CD1c-positive myeloid dendritic cell (primary cell): ENCODE measurements around the gene STX12.
A peak's percentile ranks its signal among the peaks of the same experiment; 100 is the strongest.
"Not testable (repeated sequence)": the region's sequence is repeated elsewhere in the genome, so short reads cannot be mapped to it uniquely, and the experiment has no call there.

Experiments used
- DNase-seq: peaks from one replicate; pipeline ENCODE4 v3.0.0-alpha.2; 2016; ENCODE audit errors: extremely low spot score

STX12 gene

DNA sequence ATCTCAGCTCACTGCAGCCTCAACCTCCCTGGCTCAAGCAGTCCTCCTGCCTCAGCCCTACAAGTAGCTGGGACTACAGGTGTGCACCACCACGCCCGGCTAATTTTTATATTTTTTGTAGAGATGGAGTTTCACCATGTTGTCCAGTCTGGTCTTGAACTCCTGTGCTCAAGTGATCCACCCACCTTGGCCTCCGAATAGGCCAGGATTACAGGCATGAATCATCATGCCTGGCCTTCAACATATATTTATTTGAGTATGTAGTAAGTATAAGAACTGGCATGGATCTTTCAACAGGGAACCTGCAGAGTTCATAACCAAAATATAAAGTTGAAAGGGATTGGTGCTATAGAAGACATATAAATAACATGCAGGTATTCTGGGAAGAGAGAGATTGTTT is 2.3 kb downstream of the STX12 start:
- DNase-seq: not testable (repeated sequence)

DNA sequence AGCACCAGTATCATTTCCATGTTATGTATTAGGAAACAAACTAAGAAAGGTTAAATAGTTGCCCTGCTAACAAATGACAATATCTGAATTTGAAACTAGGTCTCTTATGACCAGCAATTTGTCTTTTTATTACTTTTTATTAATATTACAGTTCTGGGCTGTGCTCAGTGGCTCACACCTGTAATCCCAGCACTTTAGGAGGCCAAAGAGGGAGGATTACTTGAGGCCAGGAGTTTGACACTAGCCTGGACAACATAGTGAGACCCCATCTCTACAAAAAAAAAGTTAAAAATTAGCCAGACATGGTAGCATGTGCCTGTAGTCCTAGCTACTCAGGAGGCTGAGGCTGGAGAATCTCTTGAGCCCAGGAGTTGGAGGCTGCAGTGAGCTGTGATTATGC is 3.3 kb downstream of the STX12 start:
- not testable (repeated sequence) for DNase-seq

DNA sequence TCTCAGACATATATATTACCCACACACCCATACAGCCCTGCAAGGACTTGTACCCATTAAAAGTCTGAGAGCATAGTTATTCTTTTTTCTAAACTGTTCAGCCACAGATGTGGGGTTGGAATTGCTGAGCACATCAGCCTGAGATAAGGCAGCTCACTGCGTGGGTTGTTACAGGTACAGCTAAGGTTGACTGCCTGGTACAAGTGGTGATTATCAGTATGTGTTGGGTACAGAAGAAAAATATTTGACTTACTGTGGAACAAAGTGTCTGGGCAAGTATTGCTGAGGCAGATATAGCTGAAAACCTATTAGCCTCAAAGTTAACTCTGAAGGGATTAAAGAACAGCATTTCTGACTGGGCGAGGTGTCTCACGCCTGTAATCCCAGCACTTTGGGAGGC is 5.0 kb downstream of the STX12 start:
- no peak for DNase-seq

DNA sequence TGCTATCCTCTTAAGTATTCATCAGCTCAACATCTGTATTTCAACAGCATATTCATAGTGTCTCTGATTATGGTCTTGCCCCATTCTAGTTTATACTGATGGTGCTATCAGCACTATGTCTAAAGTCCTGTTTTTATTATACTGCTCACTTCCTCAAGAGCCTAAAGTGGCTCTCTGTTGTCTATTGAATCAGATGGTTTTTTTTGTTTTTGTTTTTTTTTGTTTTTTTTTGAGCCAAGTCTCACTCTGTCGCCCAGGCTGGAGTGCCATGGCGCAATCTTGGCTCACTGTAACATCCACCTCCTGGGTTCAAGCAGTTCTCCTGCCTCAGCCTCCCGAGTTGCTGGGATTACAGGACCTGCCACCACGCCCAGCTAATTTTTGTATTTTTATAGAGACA is 6.1 kb downstream of the STX12 start:
- DNase-seq: peak; percentile 47

DNA sequence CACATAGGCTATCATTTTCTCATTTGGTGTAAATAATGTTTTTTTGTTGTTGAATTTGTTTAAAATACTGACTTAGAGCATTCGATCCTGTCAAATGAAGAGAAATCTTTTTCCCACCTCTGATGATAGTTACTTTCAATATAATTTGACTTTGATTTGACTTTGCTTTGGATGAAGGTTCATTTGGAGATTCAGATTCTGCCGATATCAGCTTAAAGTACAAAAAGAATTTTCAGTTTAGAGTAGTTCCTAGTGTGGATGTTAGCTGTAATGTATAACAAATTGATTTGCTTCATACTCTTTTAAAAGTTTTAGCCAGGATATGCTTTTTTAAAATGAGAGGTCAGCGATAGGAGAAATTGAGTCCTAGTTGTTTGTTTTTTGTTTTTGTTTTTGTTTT is 9.9 kb downstream of the STX12 start:
- no peak for DNase-seq

DNA sequence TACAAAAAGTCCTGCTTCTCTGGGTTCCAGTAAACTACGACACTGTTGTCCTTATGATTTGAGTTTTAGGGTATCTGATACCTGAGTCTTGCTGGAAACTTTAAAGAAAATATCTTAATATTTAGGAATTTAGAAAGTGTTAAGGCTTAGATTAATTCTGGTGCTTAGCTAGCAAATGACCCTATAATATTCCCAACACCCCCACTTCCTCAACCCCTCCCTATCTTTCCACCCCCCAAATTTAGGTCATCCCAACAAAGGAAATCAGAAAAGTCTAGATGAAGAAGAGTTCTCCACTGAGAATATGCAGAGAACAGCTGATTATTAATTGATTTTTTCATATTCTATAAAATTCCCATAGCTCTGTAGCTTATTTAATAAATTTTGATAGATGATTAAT is 11.7 kb downstream of the STX12 start:
- no peak for DNase-seq

DNA sequence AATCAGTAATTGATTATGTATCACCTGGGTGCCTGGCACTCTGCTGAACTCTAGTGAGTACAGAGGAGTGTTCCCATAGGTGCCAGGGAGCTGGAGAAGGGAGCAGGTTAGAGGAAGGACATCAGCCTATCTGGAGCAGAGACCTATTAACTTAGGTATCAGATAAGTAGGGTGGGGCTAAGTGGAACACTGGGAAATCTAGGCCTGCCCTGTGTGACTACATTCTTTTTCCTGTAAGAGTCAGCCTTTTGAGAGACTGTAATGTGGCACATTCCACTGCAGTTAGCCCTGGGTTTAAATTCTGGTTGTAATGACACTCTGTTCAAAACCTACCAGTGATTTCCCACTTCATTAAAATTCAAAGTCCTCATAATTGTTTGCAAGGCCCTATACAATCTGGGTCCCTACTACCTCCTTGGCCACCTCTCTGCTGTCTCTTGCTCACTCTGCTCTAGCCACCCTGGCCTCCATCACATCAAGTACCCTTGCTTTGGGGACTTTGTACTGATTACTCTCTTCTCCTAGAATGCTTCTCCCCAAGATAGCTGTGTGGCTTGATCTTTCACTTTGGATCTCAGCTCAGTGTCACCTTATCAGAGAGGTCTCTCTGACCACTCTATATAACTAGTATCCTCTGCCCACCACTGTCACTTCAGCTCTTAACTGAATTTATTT is 12.9 kb downstream of the STX12 start:
- no peak for DNase-seq

DNA sequence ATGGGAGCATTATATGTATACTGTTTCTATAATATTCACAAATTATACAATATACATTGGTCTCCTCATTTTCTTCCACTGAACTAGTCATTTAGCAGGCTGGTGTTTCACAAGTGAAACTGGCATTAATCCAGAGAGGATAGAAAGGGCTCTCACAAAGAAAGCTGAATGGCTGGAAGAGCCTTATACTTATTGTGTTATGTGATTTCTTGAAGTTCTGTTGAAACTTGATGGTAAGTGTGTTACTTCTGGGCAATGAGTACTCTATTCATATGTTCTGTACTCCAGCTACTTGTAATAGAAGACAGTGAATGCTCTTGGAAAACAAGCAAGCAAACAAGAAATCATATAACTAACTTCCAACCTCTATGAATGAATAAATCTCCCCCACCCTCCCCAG is 14.9 kb downstream of the STX12 start:
- DNase-seq: peak; percentile 16

DNA sequence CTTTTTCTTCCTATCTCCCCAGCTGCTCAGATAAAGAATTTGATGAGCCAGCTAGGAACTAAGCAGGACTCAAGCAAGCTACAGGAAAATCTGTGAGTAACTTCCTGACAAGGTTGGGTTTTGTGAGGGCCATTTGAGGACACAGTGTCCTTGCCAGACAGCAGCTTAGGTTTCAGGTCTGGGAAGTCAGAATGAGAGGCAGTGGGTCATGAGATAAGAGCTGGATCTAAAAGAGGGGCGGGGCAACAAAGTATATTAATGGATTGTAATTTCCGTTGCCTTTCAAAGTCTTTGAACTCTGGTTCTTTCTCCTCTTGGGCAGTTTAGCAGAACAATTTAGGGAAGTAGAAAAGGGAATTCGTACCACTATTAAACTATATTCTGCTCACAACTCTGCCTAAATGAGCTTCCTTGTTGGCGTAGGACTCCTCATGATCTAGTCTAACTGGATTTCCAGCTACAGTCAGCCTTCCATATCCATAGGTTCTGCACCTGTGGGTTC is 16.6 kb downstream of the STX12 start:
- peak; percentile 76 for DNase-seq

DNA sequence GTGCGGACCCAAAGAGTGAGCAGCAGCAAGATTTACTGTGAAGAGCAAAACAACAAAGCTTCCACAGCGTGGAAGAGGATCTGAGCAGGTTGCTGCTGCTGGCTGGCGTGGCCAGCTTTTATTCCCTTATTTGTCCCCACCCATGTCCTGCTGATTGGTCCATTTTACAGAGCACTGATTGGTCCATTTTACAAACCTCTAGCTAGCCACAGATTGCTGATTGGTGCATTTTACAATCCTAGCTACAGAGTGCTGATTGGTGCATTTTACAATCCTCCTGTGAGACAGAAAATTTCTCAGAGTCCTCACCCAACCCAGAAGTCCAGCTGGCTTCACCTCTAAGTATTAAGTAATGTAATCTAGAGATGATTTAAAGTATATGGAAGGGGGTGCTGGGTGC is 17.3 kb downstream of the STX12 start:
- not testable (repeated sequence) for DNase-seq

DNA sequence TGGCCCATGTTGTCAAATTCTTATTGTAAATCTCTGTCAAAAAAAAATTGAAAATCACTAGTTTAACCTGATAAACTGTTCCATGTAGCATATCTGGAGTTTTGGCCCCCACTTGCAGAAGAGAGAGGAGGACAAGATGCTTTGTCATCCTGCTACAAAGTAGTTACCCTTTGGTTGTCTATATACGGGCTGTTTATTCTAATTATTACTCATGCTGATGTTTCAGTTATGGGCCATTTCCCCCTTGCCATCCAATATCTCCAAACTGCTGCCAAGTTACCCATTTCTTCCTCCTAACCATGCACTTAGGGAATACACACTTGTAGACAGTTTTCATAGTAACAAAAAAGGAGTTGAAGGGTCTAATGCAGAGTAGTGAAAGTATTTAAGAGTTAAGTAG is 22.6 kb downstream of the STX12 start:
- DNase-seq: no peak

DNA sequence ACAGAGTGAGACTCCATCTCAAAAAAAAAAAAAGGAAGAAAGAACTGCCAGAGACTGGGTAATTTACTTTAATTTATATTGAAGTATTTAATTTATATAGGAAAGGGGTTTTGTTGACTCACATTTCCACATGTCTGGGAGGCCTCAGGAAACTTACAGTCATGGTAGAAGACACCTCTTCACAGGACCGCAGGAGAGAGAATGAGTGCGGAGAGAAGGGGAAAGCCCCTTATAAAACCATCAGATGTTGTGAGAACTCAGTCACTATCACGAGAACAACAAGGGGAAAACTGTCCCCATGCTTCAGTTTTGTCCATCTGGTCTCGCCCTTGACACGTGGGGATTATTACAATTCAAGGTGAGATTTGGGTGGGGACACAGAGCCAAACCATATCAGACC is 31.8 kb downstream of the STX12 start:
- no peak for DNase-seq

DNA sequence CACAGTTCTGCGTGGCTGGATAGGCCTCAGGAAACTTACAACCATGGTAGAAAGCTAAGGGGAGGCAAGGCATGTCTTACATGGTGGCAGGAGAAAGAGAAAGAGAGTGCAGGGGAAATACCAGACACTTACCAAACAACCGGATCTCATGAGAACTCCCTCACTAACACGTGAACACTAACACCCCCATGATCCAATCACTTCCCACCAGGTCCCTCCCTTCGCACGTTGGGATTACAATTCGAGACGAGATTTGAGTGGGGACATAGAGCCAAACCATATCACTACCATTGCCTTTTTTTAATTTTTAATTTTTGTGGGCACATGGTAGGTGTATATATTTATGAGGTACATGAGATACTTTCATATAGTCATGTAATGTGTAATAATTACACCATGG is 33.7 kb downstream of the STX12 start:
- no peak for DNase-seq

DNA sequence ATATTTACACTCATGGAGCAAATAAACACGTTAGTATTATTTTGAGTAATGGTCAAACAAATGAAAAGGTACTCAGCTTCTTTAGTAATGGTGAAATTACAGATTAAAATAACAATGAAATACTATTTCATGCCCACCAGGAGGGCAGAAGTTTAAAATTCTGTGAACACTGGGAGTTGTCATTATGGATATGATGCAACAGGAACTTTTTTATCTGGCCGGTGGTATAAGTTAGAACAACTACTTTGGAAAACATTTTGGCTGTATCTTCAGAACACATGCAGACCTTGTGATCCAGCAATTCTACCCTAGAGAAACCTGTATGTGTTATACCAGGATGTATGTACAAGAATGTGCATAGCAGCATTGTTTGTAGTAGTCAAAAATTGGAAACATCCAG is 34.4 kb downstream of the STX12 start:
- no peak for DNase-seq

DNA sequence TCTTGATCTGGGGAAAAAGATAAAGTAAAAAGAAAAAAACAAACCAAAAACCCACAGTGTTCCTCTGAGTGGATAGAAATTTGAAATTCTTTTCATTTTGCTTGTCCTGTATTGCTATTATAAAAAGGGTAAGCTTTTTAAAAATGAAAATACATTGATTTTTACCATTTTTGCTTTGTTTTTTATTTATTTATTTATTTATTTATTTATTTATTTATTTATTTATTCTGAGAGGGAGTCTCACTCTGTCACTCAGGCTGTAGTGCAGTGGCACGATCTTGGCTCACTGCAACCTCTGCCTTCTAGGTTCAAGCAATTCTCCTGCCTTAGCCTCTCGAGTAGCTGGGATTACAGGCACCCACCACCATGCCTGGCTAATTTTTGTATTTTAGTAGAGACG is 35.1 kb downstream of the STX12 start:
- not testable (repeated sequence) for DNase-seq

DNA sequence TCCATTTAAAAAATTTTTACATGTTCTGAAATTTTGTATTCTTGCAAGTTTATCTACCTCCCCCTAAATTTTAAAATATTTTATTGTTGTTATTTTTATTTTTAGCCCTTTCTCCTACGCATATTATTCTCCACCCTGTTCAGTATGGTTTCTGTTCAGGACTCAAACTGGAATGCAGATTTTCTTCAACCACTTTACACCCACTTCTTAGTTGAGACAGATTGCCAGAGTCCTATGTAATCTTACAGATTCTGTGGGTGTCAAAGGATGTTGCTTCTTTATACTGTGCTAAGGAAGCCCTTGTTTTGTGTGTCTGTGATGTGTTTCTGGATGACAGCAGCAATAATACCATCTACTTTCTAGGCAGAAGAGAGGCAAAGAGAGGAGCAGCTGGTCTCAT is 36.9 kb downstream of the STX12 start:
- DNase-seq: no peak

DNA sequence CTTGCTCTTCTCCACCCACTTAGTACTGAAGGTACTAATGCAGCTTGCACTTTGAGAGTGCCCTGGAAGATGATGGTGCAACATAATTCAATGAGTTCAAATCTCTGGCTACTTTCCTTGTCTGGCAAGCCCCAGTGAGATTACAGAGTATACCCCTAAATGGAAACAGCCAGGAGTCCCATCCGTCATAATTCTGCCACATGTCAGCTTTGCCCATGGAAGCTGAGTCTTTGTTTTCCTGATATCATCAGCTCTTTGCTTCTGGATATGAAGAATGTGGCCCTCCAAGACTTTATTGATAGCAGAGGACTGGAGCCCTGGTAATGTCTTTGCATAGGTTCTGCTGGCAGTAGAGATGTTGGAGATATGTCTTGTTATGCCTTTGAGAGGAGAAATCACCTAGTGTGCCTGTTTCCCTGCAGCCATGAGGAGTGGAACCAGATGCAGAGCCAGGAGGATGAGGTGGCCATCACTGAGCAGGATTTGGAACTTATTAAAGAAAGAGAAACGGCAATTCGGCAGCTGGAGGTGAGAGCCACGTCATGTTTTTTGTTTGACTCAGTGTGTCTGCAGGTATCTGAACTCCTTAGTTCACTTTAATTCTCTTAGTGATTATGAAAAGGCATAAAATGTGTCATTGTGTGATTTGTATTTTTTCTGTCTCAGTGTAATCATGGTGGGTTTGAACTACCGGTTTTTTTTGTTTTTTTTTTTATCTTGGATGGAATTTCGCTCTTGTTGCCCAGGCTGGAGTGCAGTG is 38.9 kb downstream of the STX12 start:
- DNase-seq: no peak

DNA sequence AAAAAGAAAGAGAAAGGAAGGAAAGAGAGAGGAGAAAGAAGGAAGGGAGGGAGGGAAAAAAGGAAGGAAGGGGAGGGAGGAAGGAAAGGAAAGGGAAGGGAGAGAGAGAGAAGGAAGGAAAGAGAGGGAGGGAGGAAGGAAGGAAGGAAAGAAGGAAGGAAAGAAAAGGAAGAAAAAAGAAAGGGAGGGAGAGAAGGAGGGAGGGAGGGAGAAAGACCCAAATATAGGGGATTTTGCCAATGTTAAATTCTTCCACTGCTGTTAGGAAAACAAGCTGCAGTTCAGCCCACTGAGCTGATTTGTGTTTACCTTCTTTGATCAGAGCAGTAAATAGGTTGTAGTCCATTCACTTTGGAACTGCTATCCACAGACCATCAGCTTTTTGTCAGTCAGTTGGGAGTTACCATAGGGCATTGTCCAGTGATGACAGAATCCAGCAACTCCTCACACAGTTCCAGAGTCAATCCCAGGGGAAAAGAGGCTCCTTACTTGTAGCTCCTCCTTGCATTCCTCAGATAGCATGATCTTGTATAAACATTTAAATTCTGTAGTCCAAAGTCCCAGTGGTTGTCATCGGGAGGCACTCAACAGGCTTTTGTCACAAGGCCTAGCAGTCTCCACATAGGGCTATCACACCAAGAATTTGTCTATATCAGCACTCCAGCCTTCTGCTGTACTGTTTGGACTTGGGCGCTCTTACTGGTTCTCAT is 44.1 kb downstream of the STX12 start:
- DNase-seq: no peak

DNA sequence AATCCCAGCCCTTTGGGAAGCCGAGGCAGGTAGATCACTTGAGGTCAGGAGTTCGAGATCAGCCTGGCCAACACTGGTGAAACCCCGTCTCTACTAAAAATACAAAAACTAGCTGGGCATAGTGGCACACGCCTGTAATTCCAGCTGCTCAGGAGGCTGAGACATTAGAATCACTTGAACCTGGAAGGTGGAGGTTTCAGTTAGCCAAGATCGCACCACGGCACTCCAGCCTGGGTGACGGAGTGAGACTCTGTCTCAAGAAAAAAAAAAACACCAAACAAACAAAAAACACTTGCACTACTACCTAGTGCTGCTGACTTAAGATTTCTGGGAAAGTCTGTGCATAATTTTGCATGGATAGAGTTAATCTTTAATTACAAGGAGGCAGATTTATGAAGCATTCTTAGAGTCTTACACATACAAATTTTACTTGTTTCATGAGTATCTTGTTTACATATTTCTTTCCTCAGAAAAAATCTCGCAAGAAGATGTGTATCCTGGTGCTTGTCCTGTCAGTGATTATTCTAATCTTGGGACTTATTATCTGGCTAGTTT is 48.8 kb downstream of the STX12 start:
- DNase-seq: no peak

DNA sequence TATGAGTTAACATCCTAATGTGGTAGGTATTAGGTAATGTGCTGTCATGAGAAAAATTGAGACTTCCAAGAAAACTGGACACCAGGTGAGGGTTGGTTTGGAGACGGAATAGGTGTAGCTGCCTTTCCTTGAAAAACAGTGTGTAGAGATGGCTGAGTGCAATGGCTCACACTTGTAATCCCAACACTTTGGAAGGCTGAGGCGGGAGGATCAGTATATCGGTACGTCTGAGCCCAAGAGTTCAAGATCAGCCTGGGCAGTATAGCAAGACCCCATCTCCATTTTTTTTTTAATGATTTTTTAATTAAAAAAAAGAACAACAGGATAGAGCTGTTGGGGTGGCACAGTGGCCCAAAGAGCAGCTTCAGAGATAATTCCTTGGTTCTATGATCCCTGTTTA is 50.8 kb downstream of the STX12 start:
- no peak for DNase-seq

DNA sequence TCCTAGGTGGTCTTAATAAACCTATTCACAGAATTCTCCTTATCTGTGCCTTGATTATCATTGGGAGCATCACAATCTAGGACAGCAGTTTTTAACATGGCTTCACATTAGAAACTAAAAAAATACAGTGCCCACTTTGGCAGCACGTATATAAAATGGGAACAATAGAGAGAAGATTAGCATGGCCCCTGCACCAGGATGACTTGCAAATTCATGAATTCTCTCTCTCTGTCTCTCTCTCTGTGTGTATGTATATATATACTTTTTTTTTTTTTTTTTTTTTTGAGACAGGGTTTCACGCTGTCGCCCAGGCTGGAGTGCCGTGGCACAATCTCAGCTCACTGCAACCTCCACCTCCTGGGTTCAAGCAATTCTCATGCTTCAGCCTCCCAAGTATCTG is 51.4 kb downstream of the STX12 start:
- DNase-seq: no peak

DNA sequence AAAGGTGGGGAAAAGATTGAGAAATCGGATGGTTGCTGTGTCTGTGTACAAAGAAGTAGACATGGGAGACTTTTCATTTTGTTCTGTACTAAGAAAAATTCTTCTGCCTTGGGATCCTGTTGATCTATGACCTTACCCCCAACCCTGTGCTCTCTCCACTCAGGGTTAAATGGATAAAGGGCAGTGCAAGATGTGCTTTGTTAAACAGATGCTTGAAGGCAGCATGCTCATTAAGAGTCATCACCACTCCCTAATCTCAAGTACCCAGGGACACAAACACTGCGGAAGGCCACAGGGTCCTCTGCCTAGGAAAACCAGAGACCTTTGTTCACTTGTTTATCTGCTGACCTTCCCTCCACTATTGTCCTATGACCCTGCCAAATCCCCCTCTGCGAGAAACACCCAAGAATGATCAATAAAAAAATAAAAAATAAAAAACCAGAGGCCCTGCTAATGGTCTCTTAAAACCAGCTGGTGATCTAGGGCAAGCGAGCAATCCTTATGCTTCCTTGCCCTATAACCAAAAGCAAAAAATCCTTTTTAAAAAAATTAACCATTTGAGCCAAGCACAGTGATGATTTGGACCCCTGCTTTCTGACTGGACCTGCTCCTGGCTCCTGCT is 56.4 kb downstream of the STX12 start:
- DNase-seq: not testable (repeated sequence)
